Ascending aorta (tissue), 2 donors: Measurements from ENCODE around the gene SCYGR3. TPM values are rescaled to one million over a fixed set of nuclear protein-coding genes. Genes with fewer than 3 reads are reported as not detected.

Source experiments
- DNase-seq, 2 donors: peaks; one replicate each; pipeline ENCODE4 v3.0.0-alpha.2; 2019; ENCODE audit warnings: low spot score in 2 of 2
- H3K27ac ChIP-seq, 2 donors: fragments of 200-600 bp; sonication (generic); one replicate each; pipeline ENCODE4 v1.5.1; 2016 to 2017; ENCODE audit warnings: mild to moderate bottlenecking in 1 of 2
- H3K27me3 ChIP-seq: fragments of 200-600 bp; sonication (generic); one replicate; pipeline ENCODE4 v1.5.1; 2017
- H3K36me3 ChIP-seq, 2 donors: fragments of 200-600 bp; sonication (generic); one replicate each; pipeline ENCODE4 v1.5.1; 2016
- H3K4me1 ChIP-seq, 2 donors: fragments of 200-600 bp; sonication (generic); one replicate each; pipeline ENCODE4 v1.5.1; 2016 to 2017; ENCODE audit warnings: mild to moderate bottlenecking in 1 of 2
- H3K4me3 ChIP-seq, 2 donors: fragments of 200-600 bp; sonication (generic); one replicate each; pipeline ENCODE4 v1.5.1; 2016 to 2017; ENCODE audit warnings: mild to moderate bottlenecking in 1 of 2
- H3K9me3 ChIP-seq, 2 donors: fragments of 200-600 bp; sonication (generic); one replicate each; pipeline ENCODE4 v1.5.1; 2016
- CTCF ChIP-seq, 3 experiments: fragments of 200-600 bp in 2 of 3; fragments of 450-650 bp in 1 of 3; sonication (generic) in 2 of 3; IDR thresholded peaks; one replicate each; pipeline ENCODE4 v1.5.1; 2016 to 2019; ENCODE audit warnings: antibody characterized with exemption in 3 of 3, mild to moderate bottlenecking in 1 of 3, moderate library complexity in 1 of 3
- intact Hi-C: fragments of 100-400 bp; cut with DNase I; formaldehyde crosslinking; loops from one replicate; pipeline ENCODE4 v1.15.1; 2023
- total RNA-seq: library from RNA; depleted of rRNA; stranded (reverse); fragments of >200 nt; gene quantifications from one replicate; pipeline ENCODE4 v1.1.0, GENCODE V29; 2016

The SCYGR3 gene
- total RNA-seq, 1 donor from 2014 or later: not detected

- TF ChIP-seq CTCF (IDR thresholded peaks at IDR 0.05): no peak
- Histone ChIP-seq H3K4me1 (no peaks in the 10 kb centered on the region), H3K4me3 (no peak within 1 kb of the TSS), H3K36me3 (no peaks in the 10 kb centered on the region), H3K9me3 (no peaks in the 10 kb centered on the region), H3K27me3 (no peaks in the 10 kb centered on the region), H3K27ac (no peak within 1 kb of the TSS)
- DNase-seq: no peak
- intact Hi-C loops: no loop called here
Observed at GRCh38 chr2:227617316-227618230, 2.9 kb upstream of the SCYGR3 start, which contains the start of gene SCYGR4. Gene SCYGR4 (plus strand): TSS chr2:227617498. CDS start chr2:227617498, 0 bp downstream.

DNA sequence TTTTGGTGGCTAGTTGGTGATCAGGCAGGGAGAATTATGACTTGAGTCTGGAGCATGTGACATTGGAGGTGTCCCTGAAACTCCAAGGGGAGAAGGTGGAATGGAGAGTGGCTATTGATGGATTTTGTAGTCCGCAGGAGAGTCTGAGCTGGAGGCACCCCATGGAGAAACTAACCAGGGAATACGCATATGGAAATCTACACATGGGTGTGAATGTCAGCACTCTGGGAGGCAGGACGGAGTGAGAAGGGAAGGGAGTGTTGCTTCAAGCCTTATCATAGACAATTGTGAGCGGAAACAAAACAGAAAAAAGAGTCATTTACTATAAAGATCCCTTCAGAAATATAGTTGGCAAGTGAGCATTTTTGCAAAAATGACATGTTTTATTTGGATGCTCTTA is 2.0 kb upstream of the SCYGR3 start:
- Histone ChIP-seq H3K4me3 (no peak overlapping the region), H3K4me1 (no peaks in the 10 kb centered on the region), H3K9me3 (no peaks in the 10 kb centered on the region), H3K27ac (no peak overlapping the region), H3K36me3 (no peaks in the 10 kb centered on the region), H3K27me3 (no peaks in the 10 kb centered on the region)
- DNase-seq: no peak
- no peak for TF ChIP-seq CTCF (IDR thresholded peaks at IDR 0.05)
- intact Hi-C loops: no loop called here

DNA sequence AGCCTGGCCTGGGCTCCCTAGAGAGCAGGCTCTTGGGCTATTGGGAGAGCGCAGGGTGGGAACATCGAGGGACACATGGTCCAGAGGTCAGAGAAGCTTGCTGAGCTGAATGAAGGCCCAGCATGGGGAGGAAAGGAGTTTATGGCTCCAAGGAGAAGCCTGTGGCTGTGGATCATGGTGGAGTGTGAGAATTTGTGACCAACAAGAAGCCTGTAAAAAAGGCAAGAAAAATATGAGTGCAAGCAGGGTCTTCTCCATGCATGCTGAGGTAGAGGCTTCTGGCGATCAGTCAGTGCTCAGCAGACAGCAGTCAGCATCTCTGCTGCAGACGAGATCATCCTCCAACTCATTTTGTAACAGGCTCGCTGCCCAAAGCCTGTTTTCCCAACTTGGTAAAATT is 1.3 kb upstream of the SCYGR3 start:
- no peak for DNase-seq
- Histone ChIP-seq H3K27me3 (no peaks in the 10 kb centered on the region), H3K36me3 (no peaks in the 10 kb centered on the region), H3K27ac (no peak overlapping the region), H3K4me1 (no peaks in the 10 kb centered on the region), H3K4me3 (no peak overlapping the region), H3K9me3 (no peaks in the 10 kb centered on the region)
- no peak for TF ChIP-seq CTCF (IDR thresholded peaks at IDR 0.05)
- intact Hi-C loops: no loop called here

DNA sequence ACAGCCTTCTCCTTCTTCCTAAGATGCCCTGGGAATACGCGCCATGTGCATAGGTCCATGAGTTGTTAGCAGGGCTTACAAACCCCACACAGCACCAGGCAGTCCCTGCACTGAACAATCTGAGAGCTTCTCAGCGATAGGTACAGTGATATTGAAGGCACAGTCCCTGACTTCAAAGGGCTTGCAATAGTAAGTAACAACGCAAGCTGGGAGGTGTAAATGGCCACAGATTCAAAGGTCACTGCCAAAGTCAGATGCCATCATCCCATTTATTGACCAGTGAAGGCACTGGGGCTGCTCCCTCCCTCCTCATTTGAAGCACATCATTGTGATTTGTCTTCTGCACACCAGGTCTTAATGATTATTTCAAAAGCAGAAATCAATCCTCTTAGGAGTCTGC is 541 bp upstream of the SCYGR3 start:
- no peak overlapping the region for H3K4me3 ChIP-seq
- H3K27me3 ChIP-seq: no peaks in the 10 kb centered on the region
- TF ChIP-seq CTCF (IDR thresholded peaks at IDR 0.05): no peak
- no peak overlapping the region for H3K27ac ChIP-seq
- intact Hi-C loops: no loop called here
- DNase-seq: no peak
- H3K36me3 ChIP-seq: no peaks in the 10 kb centered on the region
- H3K9me3 ChIP-seq: no peaks in the 10 kb centered on the region
- no peaks in the 10 kb centered on the region for H3K4me1 ChIP-seq

DNA sequence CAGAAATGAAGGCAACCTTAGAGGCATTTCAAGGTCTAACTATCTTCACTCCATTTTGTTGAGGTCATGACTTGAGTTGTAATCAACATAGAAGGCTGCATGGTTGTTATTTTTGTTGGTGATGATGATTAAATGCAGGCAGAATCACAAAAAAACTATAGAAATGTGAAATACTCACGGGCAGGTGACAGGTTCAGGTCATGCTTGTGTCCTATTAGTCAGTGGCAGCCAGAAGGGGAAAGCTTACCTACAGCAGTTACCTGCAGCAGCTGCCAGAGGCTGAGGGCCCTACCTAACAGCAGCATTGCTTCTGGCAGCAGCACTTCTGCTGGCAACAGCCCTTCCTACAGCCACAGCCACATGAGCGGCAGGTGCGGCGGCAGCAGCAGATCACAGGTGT is 394 bp downstream of the SCYGR3 start:
- intact Hi-C loops: no loop called here

More for the DNA sequence above, 394 bp downstream of the SCYGR3 start:
- H3K9me3 ChIP-seq: no peaks in the 10 kb centered on the region
- no peak overlapping the region for H3K4me3 ChIP-seq
- no peak overlapping the region for H3K27ac ChIP-seq
- H3K4me1 ChIP-seq: no peaks in the 10 kb centered on the region
- no peak for DNase-seq
- H3K36me3 ChIP-seq: no peaks in the 10 kb centered on the region
- no peak for TF ChIP-seq CTCF (IDR thresholded peaks at IDR 0.05)
- H3K27me3 ChIP-seq: no peaks in the 10 kb centered on the region
